Activated naive CD8-positive, alpha-beta T cell treated with anti-CD3 and anti-CD28 coated beads, Interleukin-2, amount 50 U/mL, for 16 hours (primary cell): ENCODE data around the gene RCCD1.
"Not testable (repeated sequence)": the region's sequence is repeated elsewhere in the genome, so short reads cannot be mapped to it uniquely, and the experiment has no call there.

Source experiments
- DNase-seq: peaks from one replicate; pipeline ENCODE4 v3.0.0-alpha.2; 2020; ENCODE audit warnings: low read depth, low spot score

RCCD1 gene

GRCh38 chr15:90918034-90918788 lies 36.5 kb upstream of the RCCD1 start:
- no peak for DNase-seq

GRCh38 chr15:90918835-90919234 lies 35.8 kb upstream of the RCCD1 start:
- DNase-seq: no peak

GRCh38 chr15:90921887-90922286 lies 32.8 kb upstream of the RCCD1 start:
- no peak for DNase-seq

GRCh38 chr15:90922712-90923322 lies 31.9 kb upstream of the RCCD1 start:
- not testable (repeated sequence) for DNase-seq

- no peak for DNase-seq
Observed at GRCh38 chr15:90924375-90924774, 30.3 kb upstream of the RCCD1 start.

- not testable (repeated sequence) for DNase-seq
Observed at GRCh38 chr15:90926766-90927165, 27.9 kb upstream of the RCCD1 start.

- not testable (repeated sequence) for DNase-seq
Observed at GRCh38 chr15:90928106-90928505, 26.6 kb upstream of the RCCD1 start.

- DNase-seq: no peak
Observed at GRCh38 chr15:90929246-90930019, 25.3 kb upstream of the RCCD1 start.

- no peak for DNase-seq
Observed at GRCh38 chr15:90930861-90931574, 23.7 kb upstream of the RCCD1 start.

GRCh38 chr15:90931575-90931827 lies 23.2 kb upstream of the RCCD1 start:
- DNase-seq: no peak

GRCh38 chr15:90931828-90932659 lies 22.6 kb upstream of the RCCD1 start, which contains the start of gene HDDC3:
HDDC3 (minus strand) TSS chr15:90932549; CDS start chr15:90932540, 9 bp downstream.
- DNase-seq: peak; percentile 77

- no peak for DNase-seq
Observed at GRCh38 chr15:90932660-90932991, 22.1 kb upstream of the RCCD1 start.

GRCh38 chr15:90933301-90933700 lies 21.4 kb upstream of the RCCD1 start:
- DNase-seq: no peak

GRCh38 chr15:90934256-90934948 lies 20.3 kb upstream of the RCCD1 start:
- DNase-seq: peak; percentile 70

GRCh38 chr15:90934949-90935751 lies 19.5 kb upstream of the RCCD1 start, which contains the start of gene UNC45A:
UNC45A (plus strand) TSS chr15:90935285; CDS start chr15:90935325, 40 bp downstream.
- peak; percentile 94 for DNase-seq

- no peak for DNase-seq
Observed at GRCh38 chr15:90936823-90937222, 17.9 kb upstream of the RCCD1 start.

GRCh38 chr15:90938261-90938660 lies 16.4 kb upstream of the RCCD1 start:
- DNase-seq: no peak

- no peak for DNase-seq
Observed at GRCh38 chr15:90939756-90940155, 14.9 kb upstream of the RCCD1 start.

GRCh38 chr15:90941038-90941437 lies 13.6 kb upstream of the RCCD1 start:
- DNase-seq: no peak
